SU-DHL-6 (cell line): ENCODE measurements around the gene RBM4B.

Experiments
- H2AFZ ChIP-seq: fragments of 200-600 bp; sonication (generic); 2 replicates; pipeline ENCODE4 v1.6.1; 2014; ENCODE audit warnings: low read depth, mild to moderate bottlenecking, moderate library complexity, mixed read lengths, antibody characterized with exemption, low read length; ENCODE audit not compliant: severe bottlenecking
- H3F3A ChIP-seq: fragments of 200-600 bp; shearing (Covaris generic); 2 replicates; pipeline ENCODE4 v1.6.0; 2016; ENCODE audit warnings: antibody characterized with exemption, mild to moderate bottlenecking; ENCODE audit not compliant: insufficient read depth
- H3K27ac ChIP-seq: fragments of 200-600 bp; sonication (generic); 2 replicates; pipeline ENCODE4 v1.5.1; 2016; ENCODE audit warnings: low read depth, mild to moderate bottlenecking, low read length, moderate library complexity, mixed read lengths
- H3K27me3 ChIP-seq: fragments of 200-600 bp; sonication (generic), shearing (Covaris generic); 2 replicates; pipeline ENCODE4 v1.6.0; 2014; ENCODE audit warnings: mild to moderate bottlenecking, low read length
- H3K36me3 ChIP-seq: fragments of 200-600 bp; sonication (generic); 2 replicates; pipeline ENCODE4 v1.6.1; 2014; ENCODE audit warnings: mild to moderate bottlenecking, low read length, mixed read lengths
- H3K4me2 ChIP-seq: fragments of 300-600, 200-600 bp; shearing (Covaris generic), sonication (generic); 2 replicates; pipeline ENCODE4 v1.6.0; 2014; ENCODE audit warnings: low read length, low read depth, mild to moderate bottlenecking; ENCODE audit not compliant: poor library complexity, severe bottlenecking
- H3K4me3 ChIP-seq: fragments of 200-600 bp; sonication (generic); 2 replicates; pipeline ENCODE4 v1.5.1; 2014; ENCODE audit warnings: antibody characterized with exemption, low read length, mild to moderate bottlenecking, mixed read lengths; ENCODE audit not compliant: insufficient read depth, poor library complexity, severe bottlenecking
- H3K79me2 ChIP-seq: fragments of 200-600 bp; sonication (generic); 2 replicates; pipeline ENCODE4 v1.6.1; 2014; ENCODE audit warnings: mild to moderate bottlenecking, low read length, moderate library complexity; ENCODE audit not compliant: insufficient read depth
- H3K9ac ChIP-seq: fragments of 200-600 bp; sonication (generic); 2 replicates; pipeline ENCODE4 v1.7.0; 2014; ENCODE audit warnings: mild to moderate bottlenecking, low read length
- H3K9me2 ChIP-seq: fragments of 200-600 bp; sonication (generic); replicated peaks from 2 replicates; pipeline ENCODE4 v1.6.1; 2014; ENCODE audit warnings: low read length; ENCODE audit not compliant: insufficient read depth
- H3K9me3 ChIP-seq: fragments of 200-600 bp; sonication (generic); 2 replicates; pipeline ENCODE4 v1.6.1; 2014; ENCODE audit warnings: low read length, mixed read lengths; ENCODE audit not compliant: insufficient read depth
- H4K20me1 ChIP-seq: fragments of 200-600 bp; sonication (generic); 2 replicates; pipeline ENCODE4 v1.6.1; 2014; ENCODE audit warnings: low read depth, mild to moderate bottlenecking, antibody characterized with exemption, low read length, moderate library complexity, mixed read lengths
- EZH2phosphoT487 ChIP-seq: fragments of 200-600 bp; sonication (generic), shearing (Covaris generic); conservative IDR thresholded peaks from 2 replicates; pipeline ENCODE4 v1.6.1; 2018; ENCODE audit warnings: mild to moderate bottlenecking, antibody characterized with exemption, low read length, moderate library complexity, mixed read lengths
- TF ChIP-seq, protein P1 (sequence below): fragments of 200-600 bp; sonication (generic); IDR thresholded peaks from one replicate; pipeline ENCODE4 v1.5.1; 2017; ENCODE audit warnings: antibody characterized with exemption, mild to moderate bottlenecking, low read length, moderate library complexity; ENCODE audit not compliant: insufficient read depth, poor library complexity, severe bottlenecking

Gene RBM4B

DNA sequence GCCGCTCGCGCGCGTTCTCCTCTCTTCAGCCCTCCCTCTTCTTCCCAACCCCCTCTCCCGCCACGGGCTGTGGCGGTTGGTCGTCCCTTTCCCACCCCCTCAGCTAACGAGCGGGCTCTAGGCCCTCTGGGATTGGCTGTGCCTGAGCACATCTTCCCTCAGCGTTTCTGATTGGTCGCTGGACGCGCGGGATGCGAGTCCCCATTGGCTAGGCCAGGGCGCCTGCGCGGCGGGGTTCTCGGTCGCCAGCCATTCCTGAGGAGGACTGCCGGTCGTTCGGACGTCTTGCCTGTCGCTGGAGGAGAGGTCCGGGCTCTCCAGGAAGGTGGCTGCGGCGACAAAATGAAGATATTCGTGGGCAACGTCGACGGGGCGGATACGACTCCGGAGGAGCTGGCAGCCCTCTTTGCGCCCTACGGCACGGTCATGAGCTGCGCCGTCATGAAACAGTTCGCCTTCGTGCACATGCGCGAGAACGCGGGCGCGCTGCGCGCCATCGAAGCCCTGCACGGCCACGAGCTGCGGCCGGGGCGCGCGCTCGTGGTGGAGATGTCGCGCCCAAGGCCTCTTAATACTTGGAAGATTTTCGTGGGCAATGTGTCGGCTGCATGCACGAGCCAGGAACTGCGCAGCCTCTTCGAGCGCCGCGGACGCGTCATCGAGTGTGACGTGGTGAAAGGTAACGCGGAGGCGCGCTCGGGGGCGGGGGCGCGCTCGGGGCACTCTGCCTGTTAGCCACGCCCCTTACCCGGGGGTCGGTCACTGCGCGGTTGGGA is 61.1 kb downstream of the RBM4B start, which contains the start of gene RBM14:
TSS of gene RBM14 (plus strand) at position 252 of the 776 bp plus-strand sequence. CDS start at position 343, 91 bp downstream.
- Histone ChIP-seq H4K20me1 (peaks cover 36% of the 10 kb centered on the region), H3F3A (peaks cover 4% of the 10 kb centered on the region; the same call in 1 of the 2 replicates), H3K9ac (peak within 1 kb of the TSS; percentile 100), H3K27me3 (no peaks in the 10 kb centered on the region), H3K27ac (peak within 1 kb of the TSS; percentile 78), H3K4me2 (peak within 1 kb of the TSS; percentile 94), H3K9me2 (no peaks in the 10 kb centered on the region), H3K9me3 (no peaks in the 10 kb centered on the region), H3K36me3 (peaks cover 11% of the 10 kb centered on the region), H3K4me3 (peak within 1 kb of the TSS; percentile 90), H2AFZ (peak within 1 kb of the TSS; percentile 87), H3K79me2 (peaks cover 51% of the 10 kb centered on the region)
- TF ChIP-seq EZH2phosphoT487: no peak
- TF ChIP-seq, protein P1, sequence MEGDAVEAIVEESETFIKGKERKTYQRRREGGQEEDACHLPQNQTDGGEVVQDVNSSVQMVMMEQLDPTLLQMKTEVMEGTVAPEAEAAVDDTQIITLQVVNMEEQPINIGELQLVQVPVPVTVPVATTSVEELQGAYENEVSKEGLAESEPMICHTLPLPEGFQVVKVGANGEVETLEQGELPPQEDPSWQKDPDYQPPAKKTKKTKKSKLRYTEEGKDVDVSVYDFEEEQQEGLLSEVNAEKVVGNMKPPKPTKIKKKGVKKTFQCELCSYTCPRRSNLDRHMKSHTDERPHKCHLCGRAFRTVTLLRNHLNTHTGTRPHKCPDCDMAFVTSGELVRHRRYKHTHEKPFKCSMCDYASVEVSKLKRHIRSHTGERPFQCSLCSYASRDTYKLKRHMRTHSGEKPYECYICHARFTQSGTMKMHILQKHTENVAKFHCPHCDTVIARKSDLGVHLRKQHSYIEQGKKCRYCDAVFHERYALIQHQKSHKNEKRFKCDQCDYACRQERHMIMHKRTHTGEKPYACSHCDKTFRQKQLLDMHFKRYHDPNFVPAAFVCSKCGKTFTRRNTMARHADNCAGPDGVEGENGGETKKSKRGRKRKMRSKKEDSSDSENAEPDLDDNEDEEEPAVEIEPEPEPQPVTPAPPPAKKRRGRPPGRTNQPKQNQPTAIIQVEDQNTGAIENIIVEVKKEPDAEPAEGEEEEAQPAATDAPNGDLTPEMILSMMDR: no peak
